ENCODE data around the gene SMTN.

SMTN gene

GRCh38 chr22:31094741-31095140 is 13.6 kb downstream of the SMTN start:
- TF ChIP-seq TEAD4 (IDR thresholded peaks at IDR 0.05) = no peak
- no peak for TF ChIP-seq FOXM1 (IDR thresholded peaks at IDR 0.05; ENCODE audit: borderline replicate concordance, low read depth)
- TF ChIP-seq REST (IDR thresholded peaks at IDR 0.05; ENCODE audit: low read depth) = no peak
- no peak for TF ChIP-seq USF1 (IDR thresholded peaks at IDR 0.05)
- TF ChIP-seq EP300 (IDR thresholded peaks at IDR 0.05; ENCODE audit: borderline replicate concordance) = no peak
- TF ChIP-seq RAD21 (IDR thresholded peaks at IDR 0.05; ENCODE audit: low read depth) = no peak
- TF ChIP-seq CREB1 (IDR thresholded peaks at IDR 0.05; ENCODE audit: low read depth) = no peak
- TF ChIP-seq MAX (IDR thresholded peaks at IDR 0.05) = no peak

GRCh38 chr22:31095637-31096249 is 14.6 kb downstream of the SMTN start:
- TF ChIP-seq ZBTB7A (IDR thresholded peaks at IDR 0.05; ENCODE audit: low read depth) (no peak), RAD21 (IDR thresholded peaks at IDR 0.05; ENCODE audit: low read depth) (no peak), FOXM1 (IDR thresholded peaks at IDR 0.05; ENCODE audit: borderline replicate concordance, low read depth) (no peak), EP300 (IDR thresholded peaks at IDR 0.05; ENCODE audit: borderline replicate concordance) (no peak), CEBPB (IDR thresholded peaks at IDR 0.05) (no peak)

GRCh38 chr22:31096657-31097279 is 15.7 kb downstream of the SMTN start:
- TF ChIP-seq TCF12 (IDR thresholded peaks at IDR 0.05; ENCODE audit: low read depth) (no peak), FOXM1 (IDR thresholded peaks at IDR 0.05; ENCODE audit: borderline replicate concordance, low read depth) (no peak)

GRCh38 chr22:31097941-31098631 is 17.0 kb downstream of the SMTN start:
- TF ChIP-seq CEBPB (IDR thresholded peaks at IDR 0.05) (no peak), MAX (IDR thresholded peaks at IDR 0.05) (no peak), RAD21 (IDR thresholded peaks at IDR 0.05; ENCODE audit: low read depth) (no peak)

- TF ChIP-seq USF1 (IDR thresholded peaks at IDR 0.05) = no peak
- TF ChIP-seq CEBPB (IDR thresholded peaks at IDR 0.05) = no peak
- TF ChIP-seq CREB1 (IDR thresholded peaks at IDR 0.05; ENCODE audit: low read depth) = no peak
- no peak for TF ChIP-seq FOXM1 (IDR thresholded peaks at IDR 0.05; ENCODE audit: borderline replicate concordance, low read depth)
- no peak for TF ChIP-seq MAX (IDR thresholded peaks at IDR 0.05)
- TF ChIP-seq RAD21 (IDR thresholded peaks at IDR 0.05; ENCODE audit: low read depth) = no peak
- no peak for TF ChIP-seq EP300 (IDR thresholded peaks at IDR 0.05; ENCODE audit: borderline replicate concordance)
- no peak for TF ChIP-seq REST (IDR thresholded peaks at IDR 0.05; ENCODE audit: low read depth)
- no peak for TF ChIP-seq TEAD4 (IDR thresholded peaks at IDR 0.05)
- TF ChIP-seq EGR1 (IDR thresholded peaks at IDR 0.05) = no peak
- TF ChIP-seq TAF1 (IDR thresholded peaks at IDR 0.05; ENCODE audit: low read depth) = no peak
- no peak for TF ChIP-seq TCF12 (IDR thresholded peaks at IDR 0.05; ENCODE audit: low read depth)
- no peak for TF ChIP-seq NFIC (IDR thresholded peaks at IDR 0.05)
- TF ChIP-seq ZBTB7A (IDR thresholded peaks at IDR 0.05; ENCODE audit: low read depth) = no peak
- no peak for TF ChIP-seq YY1 (IDR thresholded peaks at IDR 0.05; ENCODE audit: low read depth)
Observed at GRCh38 chr22:31098632-31099110, 17.6 kb downstream of the SMTN start.

- no peak for TF ChIP-seq REST (IDR thresholded peaks at IDR 0.05; ENCODE audit: low read depth)
- TF ChIP-seq YY1 (IDR thresholded peaks at IDR 0.05; ENCODE audit: low read depth) = no peak
- no peak for TF ChIP-seq MAX (IDR thresholded peaks at IDR 0.05)
- no peak for TF ChIP-seq EGR1 (IDR thresholded peaks at IDR 0.05)
- TF ChIP-seq TCF12 (IDR thresholded peaks at IDR 0.05; ENCODE audit: low read depth) = no peak
- TF ChIP-seq USF1 (IDR thresholded peaks at IDR 0.05) = no peak
- TF ChIP-seq CREB1 (IDR thresholded peaks at IDR 0.05; ENCODE audit: low read depth) = no peak
- no peak for TF ChIP-seq RAD21 (IDR thresholded peaks at IDR 0.05; ENCODE audit: low read depth)
- TF ChIP-seq TAF1 (IDR thresholded peaks at IDR 0.05; ENCODE audit: low read depth) = no peak
Observed at GRCh38 chr22:31099386-31099785, 18.3 kb downstream of the SMTN start.

Data from Ishikawa (cell line).